Thyroid gland (tissue), 4 donors: ENCODE data around the gene SCARF2.

Source experiments
- CTCF ChIP-seq, 6 experiments: fragments of 200-600 bp in 3 of 6; fragments of 450-650 bp in 3 of 6; sonication (generic) in 3 of 6; IDR thresholded peaks; one replicate each; pipeline ENCODE4 v1.5.1; 2016 to 2019; ENCODE audit warnings: antibody characterized with exemption in 6 of 6, mild to moderate bottlenecking in 2 of 6, inconsistent platforms in 1 of 6, moderate library complexity in 1 of 6
- POLR2A ChIP-seq, 2 donors: fragments of 450-650 bp; IDR thresholded peaks; one replicate each; pipeline ENCODE4 v1.6.1; 2017; ENCODE audit warnings: antibody characterized with exemption in 2 of 2, mild to moderate bottlenecking in 2 of 2, moderate library complexity in 1 of 2

- TF ChIP-seq CTCF (IDR thresholded peaks at IDR 0.05) (no peak), POLR2A (IDR thresholded peaks at IDR 0.05) (no peak)
Observed at GRCh38 chr22:20396639-20397038, 41.0 kb downstream of the SCARF2 start.
